Measurements from ENCODE around the gene TBXAS1. TPM values are rescaled to one million over a fixed set of nuclear protein-coding genes. Genes with fewer than 3 reads are reported as not detected.

Gene TBXAS1
- total and polyA plus RNA-seq, 11 donors = 2.0 to 32.0 (median 4.7) TPM

DNA sequence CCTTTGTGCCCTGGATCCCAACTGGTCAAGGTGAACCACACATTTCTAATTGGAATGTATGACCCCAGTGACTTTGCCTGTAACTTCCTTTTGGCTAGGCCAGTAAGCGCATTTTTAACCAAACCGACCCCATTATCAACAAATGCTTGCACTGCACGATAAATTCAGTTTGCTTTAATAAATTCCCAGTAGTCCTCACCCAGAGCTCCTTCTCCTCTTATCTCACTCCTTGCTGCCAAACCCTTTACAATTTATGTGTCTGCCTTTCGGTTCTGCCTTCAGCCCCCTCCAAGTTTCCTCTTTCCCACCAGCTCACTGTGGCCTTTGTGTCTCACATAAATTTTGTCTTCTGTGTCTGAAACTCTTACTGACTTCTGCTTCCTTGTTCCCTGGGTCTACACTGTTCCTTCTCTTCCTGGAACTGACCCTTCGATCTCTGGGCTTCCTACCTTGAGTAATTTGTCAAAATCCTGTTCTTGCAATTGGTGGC, 59.0 kb downstream of the TBXAS1 start:
- peak in 2 of 4 donors; percentile 18 to 60 for ATAC-seq

DNA sequence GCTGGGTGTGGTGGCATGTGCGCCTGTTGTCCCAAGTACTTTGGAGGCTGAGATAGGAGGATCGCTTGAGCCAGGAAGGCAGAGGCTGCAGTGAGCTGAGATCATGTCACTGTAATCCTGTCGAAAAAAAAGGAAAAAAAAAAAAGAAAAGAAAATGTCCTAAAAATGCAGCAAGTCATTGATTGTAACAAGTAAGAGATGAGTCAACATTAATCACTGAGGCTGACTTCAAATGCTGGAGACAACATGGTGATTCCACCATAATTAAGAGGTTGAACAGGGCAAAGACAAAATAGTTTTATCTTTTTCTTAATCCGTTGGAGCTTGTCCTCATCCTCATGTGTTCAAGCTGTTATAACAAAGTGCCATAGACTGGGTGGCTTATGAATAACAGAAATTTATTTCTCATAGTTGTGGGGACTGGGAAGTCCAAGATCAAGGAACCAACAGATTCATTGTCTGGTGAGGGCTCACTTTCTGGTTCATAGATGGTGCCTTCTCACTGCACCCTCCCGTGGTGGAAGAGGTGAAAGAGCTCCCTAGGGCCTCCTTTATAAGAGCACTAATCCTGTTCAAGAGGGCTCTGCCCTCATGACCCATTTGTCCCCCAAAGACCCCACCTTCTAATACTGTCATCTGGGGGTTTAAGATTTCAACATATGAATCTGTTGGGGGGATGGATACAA, 60.3 kb downstream of the TBXAS1 start:
- no peaks in the 10 kb centered on the region for H3K27me3 ChIP-seq
- H3K4me3 ChIP-seq = no peak overlapping the region
- no peak for DNase-seq
- H3K9me3 ChIP-seq = peaks cover 0 to 10% (median 0%) of the 10 kb centered on the region in 12 donors
- intact Hi-C loops (cut with DNase I) = no loop called here
- peaks cover 0 to 26% (median 0%) of the 10 kb centered on the region in 12 donors for H3K4me1 ChIP-seq
- no peaks in the 10 kb centered on the region for H3K36me3 ChIP-seq
- TF ChIP-seq POLR2A (IDR thresholded peaks at IDR 0.05) (no peak), CTCF (IDR thresholded peaks at IDR 0.05) (no peak)
- no peak overlapping the region for H3K27ac ChIP-seq
- WGBS, 4 donors = 87 to 92% (median 90%) methylated on average over 5 of the region's 5 CpGs
- ATAC-seq = no peak

More for the DNA sequence above, 59.0 kb downstream of the TBXAS1 start:
- TF ChIP-seq POLR2A (IDR thresholded peaks at IDR 0.05) (no peak), CTCF (IDR thresholded peaks at IDR 0.05) (no peak)
- Histone ChIP-seq H3K9me3 (peaks cover 0 to 10% (median 0%) of the 10 kb centered on the region in 12 donors), H3K4me1 (peaks cover 0 to 28% (median 0%) of the 10 kb centered on the region in 12 donors), H3K27me3 (no peaks in the 10 kb centered on the region), H3K36me3 (no peaks in the 10 kb centered on the region), H3K4me3 (no peak overlapping the region), H3K27ac (peak overlapping the region in 1 of 12 donors; percentile 48)
- intact Hi-C loops (cut with DNase I) = no loop called here
- no peak for DNase-seq
- 74 to 82% (median 78%) methylated on average over 5 of the region's 5 CpGs for WGBS, 4 donors

- H3K4me1 ChIP-seq = peaks cover 0 to 46% (median 0%) of the 10 kb centered on the region in 12 donors
- no peak overlapping the region for H3K4me3 ChIP-seq
- intact Hi-C loops (cut with DNase I) = no loop called here
- H3K9me3 ChIP-seq = peaks cover 0 to 10% (median 0%) of the 10 kb centered on the region in 12 donors
- no peak for DNase-seq
- ATAC-seq = no peak
- no peaks in the 10 kb centered on the region for H3K27me3 ChIP-seq
- no peak for TF ChIP-seq POLR2A (IDR thresholded peaks at IDR 0.05)
- TF ChIP-seq CTCF (IDR thresholded peaks at IDR 0.05) = no peak
- no peak overlapping the region for H3K27ac ChIP-seq
- 90 to 95% (median 94%) methylated on average over 1 of the region's 1 CpG for WGBS, 4 donors
- no peaks in the 10 kb centered on the region for H3K36me3 ChIP-seq
Measured at GRCh38 chr7:139893461-139893860, 64.4 kb downstream of the TBXAS1 start.

- DNase-seq (no peak), ATAC-seq (no peak)
- Histone ChIP-seq H3K9me3 (peaks cover 0 to 10% (median 0%) of the 10 kb centered on the region in 12 donors), H3K36me3 (no peaks in the 10 kb centered on the region), H3K27ac (no peak overlapping the region), H3K27me3 (no peaks in the 10 kb centered on the region), H3K4me1 (peaks cover 0 to 42% (median 0%) of the 10 kb centered on the region in 12 donors), H3K4me3 (no peak overlapping the region)
- intact Hi-C loops (cut with DNase I) = no loop called here
- 87 to 93% (median 90%) methylated on average over 4 of the region's 4 CpGs for WGBS, 4 donors
- no peak for TF ChIP-seq POLR2A (IDR thresholded peaks at IDR 0.05)
- TF ChIP-seq CTCF (IDR thresholded peaks at IDR 0.05) = no peak
Measured at GRCh38 chr7:139893999-139894398, 64.9 kb downstream of the TBXAS1 start.

All from heart left ventricle (tissue), 16 donors.